SW 1271 (cell line): ENCODE measurements around the gene PLA2G4A.
"Not testable (repeated sequence)": the region's sequence is repeated elsewhere in the genome, so short reads cannot be mapped to it uniquely, and the experiment has no call there.

Source experiments
- DNase-seq, 2 experiments: peaks; one replicate each; lab custom pipeline; 2025; lab: John Stamatoyannopoulos, UW

PLA2G4A gene

DNA sequence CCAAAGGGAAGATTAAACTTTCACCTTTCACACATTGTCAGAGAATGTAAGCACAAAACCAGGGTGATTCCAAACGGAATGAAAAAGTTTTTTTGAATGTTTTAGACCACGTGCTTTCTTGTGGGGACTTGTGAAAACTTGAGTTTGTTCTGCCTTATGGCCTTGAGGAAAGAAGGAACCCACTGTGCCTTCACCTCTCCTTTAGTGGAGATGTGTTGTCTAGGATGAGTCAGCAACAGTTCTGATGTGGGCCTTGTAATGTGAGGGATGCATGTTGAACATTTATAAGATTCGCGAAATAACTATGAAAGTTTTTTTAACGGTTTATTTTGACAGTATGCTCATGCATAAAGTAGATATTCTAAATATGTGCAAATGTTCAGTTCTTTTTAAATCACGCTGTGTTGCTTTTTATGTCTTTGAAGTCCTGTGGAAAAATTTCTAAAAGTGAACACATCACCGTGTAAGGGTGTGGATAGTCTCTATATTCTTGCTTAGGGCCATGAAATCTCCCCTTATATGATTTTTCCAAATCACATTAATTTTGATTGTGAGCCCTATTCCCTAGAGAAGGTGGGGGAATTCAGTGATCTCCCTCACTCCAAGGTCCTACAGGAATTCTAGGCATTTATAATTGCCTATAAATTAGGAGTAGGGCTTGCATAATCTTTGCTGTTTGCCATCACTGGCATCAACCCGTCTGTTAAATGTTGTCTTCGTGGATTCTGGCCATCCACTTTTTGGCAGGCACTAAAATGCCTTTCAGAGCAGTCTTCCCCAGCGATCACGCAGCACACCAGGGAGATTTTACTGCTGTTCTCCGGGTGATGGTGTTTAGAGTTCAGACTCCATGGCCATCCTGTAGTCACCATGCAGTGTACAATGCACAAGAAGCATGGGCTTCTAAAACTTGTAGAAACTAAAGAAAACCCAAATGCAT lies 47.4 kb downstream of the PLA2G4A start:
- DNase-seq = no peak

DNA sequence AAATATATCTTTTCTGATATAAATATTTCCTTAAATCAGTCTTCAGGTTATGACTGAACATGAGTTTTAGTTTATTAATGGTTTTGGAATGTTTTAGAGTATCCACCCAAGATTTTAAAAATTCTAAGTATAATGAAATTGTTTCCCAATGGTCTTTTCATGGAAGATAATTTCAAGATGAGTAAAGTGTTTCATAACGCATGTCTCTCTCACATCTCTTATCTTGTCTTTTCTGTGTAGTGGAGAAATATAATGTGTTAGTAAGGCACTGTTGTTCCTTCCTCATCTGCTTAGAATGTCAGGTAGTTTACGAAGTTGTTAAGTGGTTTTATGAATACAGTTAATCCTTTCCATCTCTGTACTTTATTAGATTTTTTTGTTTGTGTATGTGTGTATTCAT lies 49.6 kb downstream of the PLA2G4A start:
- DNase-seq = no peak

DNA sequence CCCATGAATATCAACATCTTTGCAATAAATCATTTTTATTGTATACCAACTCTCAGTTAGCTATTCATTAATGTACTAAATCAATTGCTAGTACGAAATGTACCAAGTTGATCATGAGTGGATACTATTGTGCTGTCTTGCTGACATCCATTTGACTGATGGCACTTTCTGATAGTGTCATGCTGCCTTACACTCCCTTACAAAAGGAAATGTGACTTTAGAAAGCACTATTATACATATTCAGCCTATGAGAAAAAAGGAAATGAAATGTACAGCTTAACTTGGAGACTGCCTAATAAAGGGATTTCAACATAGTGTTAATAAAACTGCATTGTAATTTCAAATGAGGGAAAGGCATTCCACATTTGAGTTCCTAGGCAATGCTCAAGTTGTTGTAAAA lies 52.2 kb downstream of the PLA2G4A start:
- DNase-seq = no peak

DNA sequence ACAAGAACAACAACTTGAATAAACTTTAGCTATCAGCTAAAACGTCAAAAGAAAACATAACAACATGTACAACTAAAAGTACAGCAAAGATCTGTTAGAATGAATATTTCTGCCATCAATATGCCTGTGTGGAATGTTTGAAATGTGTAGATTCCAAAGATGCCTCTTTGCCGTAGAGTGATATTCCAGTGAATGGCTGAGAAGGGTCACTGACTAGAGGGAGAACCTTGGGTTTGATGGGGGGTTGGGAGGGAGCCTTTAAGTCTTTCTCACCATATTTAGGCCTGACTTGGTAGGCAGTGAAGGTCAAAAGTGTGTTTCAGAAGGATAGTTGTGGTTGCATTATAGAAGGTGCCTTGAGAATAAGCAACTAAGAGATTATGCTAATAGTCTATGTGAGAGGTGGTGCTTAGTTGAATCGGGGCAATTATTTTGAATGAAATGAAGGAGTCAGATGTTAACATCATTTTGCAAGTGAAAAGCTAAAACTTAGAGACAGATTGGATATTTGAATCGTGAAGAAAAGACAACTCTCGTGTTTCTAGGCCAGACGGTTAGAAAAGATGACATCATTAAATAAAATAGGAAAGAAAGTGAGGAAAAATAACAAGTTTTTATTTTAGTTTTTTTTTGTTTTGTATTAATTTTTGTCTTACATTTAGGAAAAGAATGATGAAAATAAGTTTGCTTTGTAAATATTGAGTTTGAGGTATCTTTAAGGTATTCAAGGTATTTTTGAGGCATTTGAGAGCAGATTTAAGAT lies 53.8 kb downstream of the PLA2G4A start:
- no peak for DNase-seq

DNA sequence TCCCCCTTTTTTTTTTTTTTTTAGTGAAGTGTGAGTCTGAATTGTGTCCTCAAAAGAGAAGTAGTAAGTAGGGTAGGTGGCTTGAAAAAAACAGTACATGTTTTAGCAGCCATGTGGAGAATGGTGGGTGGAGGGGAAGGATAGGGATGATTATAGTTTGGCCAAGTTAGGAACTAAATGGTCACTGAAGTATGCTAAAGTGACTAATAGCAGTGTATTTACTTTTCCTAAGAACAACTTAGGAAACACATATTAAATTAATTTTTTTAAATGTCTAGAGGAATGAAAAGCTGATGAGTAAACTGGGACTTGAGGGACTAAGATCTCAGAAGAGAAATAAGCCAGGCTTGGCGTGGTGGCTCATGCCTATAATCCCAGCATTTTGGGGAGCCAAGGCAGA lies 55.5 kb downstream of the PLA2G4A start:
- DNase-seq = no peak

DNA sequence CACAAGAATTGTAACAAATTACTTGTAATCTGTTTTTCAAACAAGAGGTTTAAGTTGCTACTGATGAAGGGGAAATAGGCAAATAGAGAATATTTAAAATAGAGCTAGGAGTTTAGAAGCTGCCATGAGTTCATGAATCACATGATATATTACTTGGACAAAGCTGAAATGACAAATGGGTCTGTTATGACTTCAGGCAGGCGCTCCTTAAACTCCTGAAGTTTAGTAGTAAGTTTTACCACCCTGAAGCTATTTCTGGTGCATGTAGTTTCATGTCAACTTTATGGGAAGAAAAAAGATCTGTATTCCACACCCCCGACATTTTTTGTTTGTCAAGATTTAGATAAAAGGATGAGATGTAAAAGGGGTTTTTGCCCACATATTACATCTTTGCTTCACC lies 58.5 kb downstream of the PLA2G4A start:
- DNase-seq = no peak

DNA sequence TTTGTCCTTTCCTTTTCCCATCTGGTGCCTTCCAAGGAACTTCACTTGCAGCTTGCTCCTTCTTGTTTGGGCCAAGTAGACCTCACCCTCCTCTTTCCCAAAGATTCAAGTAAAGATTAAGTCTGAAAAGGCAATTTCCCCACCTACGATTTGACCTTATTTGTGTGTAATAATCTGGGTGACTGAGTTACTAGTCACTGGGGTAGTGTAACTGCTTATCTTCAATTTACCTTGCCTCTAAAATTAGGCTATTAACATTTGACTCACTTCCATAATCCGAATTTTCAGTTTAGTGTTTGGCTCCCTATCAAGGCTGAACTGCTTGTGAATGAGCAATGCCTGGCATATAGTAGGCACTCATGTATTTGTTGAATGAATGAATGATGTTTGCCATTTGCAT lies 59.6 kb downstream of the PLA2G4A start:
- no peak for DNase-seq

DNA sequence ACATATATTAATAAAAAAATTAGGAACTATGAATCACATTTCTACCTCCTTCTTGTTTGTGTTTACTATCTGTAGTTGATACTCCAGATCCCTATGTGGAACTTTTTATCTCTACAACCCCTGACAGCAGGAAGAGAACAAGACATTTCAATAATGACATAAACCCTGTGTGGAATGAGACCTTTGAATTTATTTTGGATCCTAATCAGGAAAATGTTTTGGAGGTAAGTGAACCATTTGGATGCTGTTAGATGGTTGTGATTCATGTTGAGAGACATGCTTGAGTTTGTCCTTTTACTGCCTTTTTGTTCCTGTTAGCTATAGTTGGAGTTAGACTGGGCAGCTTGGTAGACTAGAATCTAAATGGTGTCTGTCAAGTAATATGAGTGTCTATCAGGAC lies 64.2 kb downstream of the PLA2G4A start:
- no peak for DNase-seq

DNA sequence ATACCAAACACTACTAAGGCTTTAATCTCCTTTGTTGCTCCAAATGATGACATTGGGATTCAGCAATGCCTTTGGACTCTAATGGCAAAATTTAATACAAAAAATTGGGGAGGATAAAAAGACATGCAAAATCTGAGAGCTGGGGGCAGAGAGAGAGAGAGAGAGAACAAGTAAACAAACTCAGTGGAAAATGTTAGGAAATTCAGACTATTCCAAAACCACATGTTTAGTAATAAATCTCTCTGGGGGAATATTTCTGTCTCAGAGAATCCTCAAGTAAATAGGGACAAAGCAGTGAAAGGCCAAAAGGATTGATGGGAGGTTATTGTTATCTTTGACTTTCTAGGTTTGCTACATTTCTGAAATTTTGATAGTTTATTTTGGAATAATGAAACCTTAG lies 65.7 kb downstream of the PLA2G4A start:
- DNase-seq = no peak

DNA sequence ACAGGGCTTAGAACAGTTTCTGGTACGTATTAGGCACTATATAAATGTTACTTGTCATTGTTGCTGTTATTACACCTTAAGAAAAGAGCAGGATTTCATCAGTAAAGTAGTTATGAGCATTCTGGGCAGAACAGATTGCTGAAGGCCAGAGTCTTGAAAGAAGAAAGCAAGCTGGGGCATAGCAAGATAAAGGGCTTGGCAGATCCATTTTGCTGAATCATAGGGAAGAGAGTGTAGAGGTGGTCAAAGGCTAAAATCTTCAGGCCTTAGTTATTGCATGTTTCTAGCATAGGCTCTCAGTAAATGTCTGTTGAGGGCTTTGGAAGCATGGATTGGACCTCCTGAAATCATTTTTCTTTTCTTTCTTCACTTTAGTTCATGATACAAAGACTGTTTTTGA lies 67.5 kb downstream of the PLA2G4A start:
- no peak for DNase-seq

DNA sequence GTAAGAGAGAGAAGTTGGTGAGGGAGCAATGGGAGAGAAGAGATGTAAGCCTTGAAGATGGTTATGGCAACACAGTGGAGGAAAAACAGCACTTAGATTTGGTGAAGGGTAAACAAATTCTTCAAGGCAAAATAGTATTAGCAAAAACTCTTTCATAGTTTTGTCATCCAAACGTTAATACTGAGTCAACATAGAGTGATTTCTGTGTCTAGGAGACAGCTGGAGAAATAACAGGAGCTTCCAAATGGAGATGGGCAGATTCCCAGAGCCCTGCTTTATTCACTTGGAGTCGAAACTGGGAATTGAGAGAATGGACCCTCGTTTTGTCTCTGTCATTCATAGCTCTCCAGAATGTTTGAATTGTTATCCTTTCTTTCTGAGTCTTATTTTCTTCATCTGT lies 68.3 kb downstream of the PLA2G4A start:
- no peak for DNase-seq

DNA sequence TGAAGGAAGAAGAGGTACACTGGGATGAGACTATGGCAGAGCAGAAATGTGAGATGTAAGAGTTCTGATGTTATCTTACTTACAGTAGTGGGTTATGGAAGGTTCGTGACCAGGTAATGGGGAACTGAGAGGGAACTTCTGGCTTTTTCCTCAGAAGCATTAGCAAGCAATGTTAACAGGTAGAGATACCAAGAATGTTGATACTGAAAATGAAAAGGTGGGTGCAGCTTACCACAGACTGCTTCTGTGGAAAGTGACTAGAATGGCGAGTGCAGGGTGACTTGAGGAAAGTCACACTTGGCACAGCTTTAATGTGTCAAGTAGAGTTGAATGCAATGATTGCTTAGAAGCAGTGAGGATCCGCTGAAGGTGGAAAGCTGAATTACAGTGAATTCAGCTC lies 70.8 kb downstream of the PLA2G4A start:
- DNase-seq = no peak

DNA sequence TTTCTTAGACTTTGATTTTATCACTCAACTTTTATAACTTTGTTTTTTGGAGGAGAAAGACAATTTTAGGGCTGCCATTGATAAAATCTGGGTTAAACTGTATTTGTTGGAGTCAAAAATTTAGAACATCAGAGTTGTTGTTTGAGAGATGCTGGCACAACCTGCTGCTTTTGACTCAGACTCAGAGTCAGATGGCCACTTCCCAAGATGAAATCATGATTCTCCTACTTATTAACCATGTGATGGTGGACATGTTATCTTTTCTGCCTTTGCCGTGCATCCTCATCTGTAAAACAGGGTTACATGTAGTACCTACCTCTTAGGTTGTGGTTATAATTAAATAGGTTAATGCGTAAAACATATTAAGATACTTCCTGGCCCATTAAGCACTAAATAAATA lies 71.2 kb downstream of the PLA2G4A start:
- DNase-seq = no peak

DNA sequence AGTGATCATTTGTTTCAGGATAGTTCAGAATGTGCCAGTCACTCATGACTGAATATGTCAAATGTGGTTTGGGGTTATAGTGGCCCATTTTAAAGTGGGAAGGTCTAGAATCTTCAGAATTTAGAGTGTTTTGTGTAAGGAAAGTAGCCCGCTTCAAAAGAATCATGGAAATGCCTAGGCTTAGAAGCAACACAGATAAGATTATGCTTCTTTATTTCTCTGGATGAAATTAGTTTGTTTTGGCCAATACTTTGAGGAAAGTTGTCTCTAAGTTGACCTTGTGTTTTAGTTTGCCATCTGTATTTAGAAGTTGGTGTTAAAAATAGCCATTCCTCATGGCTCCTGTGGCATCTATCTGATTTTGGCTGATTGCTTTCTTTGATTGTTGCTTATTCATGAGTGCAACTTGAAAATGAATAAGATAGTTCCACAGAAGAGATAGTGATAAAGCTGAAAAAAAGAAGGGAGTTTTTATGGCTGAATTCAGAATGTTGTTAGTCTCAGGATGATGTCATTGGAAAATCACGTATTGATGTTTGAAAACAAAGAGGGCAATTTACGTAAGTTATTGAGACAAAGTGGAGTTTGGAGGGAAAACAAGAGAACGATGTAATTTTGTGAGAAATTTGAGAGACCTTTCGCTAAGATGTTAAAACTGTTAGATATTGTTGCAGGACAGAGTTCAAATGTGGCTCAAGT lies 71.9 kb downstream of the PLA2G4A start:
- DNase-seq = no peak

DNA sequence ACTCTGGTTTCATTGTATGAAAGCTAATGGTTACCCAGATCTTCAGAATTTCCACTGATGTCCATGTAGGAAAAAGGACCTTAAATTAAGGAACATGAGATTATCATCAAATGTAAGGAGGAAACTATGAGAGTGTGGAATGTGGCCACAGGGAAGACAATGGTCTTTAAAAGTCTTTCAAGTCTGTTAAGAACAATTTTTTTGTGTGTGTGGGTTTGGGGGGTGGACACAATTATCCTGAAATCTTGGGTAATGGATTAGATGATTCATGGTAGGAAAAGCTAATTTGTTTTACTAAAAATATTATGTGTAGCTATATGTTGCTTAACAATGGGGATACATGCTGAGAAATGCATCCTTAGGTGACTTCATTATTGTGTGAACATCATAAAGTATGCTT lies 72.9 kb downstream of the PLA2G4A start:
- no peak for DNase-seq

DNA sequence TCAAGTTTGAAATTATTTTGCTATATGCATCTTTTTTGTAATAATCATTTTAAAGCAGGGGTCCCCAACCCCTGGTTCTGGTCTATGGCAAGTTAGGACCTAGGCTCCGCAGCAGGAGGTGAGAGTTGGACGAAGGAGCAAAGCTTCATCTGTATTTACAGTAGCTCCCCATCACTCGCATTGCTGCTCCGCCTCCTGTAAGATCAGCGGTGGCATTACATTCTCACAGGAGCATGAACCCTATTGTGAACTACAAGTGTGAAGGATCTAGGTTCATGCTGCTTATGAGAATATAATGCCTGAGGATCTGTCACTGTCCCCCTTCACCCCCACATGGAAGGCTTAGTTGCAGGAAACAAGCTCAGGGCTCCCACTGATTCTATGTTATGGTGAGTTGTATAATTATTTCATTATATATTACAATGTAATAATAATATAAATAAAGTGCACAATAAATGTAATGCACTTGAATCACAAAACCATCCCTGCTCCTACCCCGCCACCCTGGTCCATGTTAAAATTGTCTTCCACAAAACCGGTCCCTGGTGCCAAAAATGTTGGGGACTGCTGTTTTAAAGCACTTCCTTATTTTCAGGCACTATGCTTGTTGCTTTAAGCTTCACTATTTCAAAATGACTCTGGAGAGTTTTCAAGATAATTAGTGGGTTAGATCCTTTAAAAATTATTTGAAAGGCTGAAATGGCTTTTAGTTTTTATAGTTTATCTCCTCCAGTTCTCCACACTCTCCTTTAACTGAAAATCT lies 74.8 kb downstream of the PLA2G4A start:
- DNase-seq = no peak

DNA sequence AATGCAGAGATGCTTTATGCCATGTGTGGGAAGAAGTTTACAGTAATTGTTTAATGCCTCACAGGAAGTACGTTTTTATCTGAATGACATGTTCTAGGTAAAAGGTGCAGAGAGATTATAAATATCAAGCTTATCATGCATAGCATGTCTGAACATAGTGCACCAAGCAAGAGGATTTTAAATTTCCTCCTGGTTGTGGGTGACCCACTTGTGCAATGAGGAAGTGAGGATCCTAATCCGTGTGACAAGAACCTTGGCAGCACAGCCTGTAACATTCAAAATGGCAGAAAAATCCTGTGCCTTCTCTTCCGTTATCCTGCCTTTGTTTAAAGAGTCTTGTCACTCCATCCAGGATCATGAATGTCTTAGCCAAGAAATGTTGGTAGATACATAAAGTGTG lies 75.6 kb downstream of the PLA2G4A start:
- no peak for DNase-seq

DNA sequence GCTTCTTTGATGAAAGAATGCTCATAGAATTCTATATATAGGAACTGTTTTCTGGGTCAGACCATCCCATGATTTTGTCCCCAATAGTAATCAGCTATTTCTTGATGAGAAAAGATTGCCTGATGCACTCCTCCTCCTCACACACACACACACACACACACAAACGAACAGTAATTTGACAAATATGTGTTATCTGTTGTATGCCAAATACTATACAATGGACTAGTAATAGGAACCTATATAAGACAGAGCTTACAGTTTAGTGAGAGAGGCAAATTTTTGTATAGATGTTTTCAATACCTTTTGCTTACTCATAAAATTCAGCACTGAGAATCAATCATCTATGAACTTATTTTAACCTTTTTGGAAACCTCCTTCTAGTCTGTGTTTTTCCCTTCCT lies 76.8 kb downstream of the PLA2G4A start:
- DNase-seq = no peak

DNA sequence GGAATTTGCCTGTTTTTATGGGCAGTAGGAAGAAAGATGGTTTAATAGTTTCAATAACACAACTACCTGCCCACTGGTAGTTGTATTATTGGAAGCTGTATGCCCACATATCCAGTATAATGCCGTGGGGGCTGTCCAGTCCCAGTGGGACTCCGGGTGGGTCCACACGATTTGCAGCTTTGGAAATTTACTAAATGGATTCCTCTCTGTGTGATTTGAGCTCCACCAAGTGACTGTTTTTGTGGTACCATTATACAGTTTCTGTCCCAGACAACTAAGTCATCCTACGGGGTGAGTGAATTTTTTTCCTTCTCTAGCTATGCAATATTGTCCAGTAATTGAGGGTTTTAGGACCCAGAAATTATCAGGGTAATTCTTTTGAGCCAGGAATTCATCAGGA lies 86.8 kb downstream of the PLA2G4A start:
- no peak for DNase-seq

DNA sequence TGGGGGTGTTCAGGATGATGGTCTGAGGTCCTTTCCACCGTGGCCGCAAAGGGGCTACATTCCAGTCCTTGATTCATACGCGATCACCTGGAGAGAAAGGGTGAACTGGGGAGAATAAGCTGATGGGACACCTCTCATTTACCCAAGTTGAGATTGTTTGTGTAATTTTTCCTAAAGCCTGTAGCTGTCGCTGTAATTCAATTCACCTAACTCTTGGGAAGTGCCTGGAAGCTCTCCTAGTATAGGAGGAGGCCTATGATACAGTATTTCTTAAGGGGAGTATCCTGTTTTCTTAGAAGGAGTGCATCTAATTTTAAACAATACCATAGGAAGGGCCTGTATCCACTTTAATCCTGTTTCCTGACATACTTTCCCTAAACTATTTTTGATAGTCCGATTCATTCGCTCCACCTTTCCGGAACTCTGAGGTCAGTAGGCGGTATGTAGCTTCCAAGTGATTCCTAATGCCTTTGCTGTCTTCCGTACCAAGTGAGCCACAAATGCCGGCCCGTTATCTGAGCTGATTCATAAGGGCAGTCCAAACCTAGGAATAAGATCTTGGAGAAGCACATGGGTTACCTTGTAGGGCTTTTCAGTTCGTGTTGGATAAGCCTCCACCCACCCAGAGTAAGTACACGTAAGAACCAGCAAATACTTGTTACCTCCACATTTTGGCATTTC lies 88.5 kb downstream of the PLA2G4A start:
- not testable (repeated sequence) for DNase-seq

DNA sequence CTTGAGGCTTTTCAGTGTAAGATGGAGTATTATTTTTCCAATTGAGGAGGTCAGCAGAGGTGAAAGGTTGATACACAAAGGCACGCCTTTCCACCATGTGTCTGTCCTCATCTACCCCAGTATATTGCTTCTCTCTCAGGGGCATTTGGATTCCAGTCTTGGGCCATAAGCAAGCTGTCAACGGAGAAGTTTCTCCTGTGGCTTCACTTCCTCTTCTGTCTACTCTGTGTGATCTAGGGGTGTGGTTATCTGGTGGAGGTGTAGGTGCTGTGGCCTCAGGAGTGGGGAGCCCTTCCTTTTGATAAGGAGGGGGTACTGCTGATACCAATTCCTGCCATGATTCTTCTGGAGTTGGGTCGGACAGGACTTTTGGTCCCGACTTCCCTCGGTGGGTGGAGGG lies 92.6 kb downstream of the PLA2G4A start:
- not testable (repeated sequence) for DNase-seq
